Astrocyte (in vitro differentiated cells and primary cell): ENCODE results near the gene HMSD. TPM values are rescaled to one million over a fixed set of nuclear protein-coding genes. Genes with fewer than 3 reads are reported as not detected.
"Not testable (repeated sequence)": the region's sequence is repeated elsewhere in the genome, so short reads cannot be mapped to it uniquely, and the experiment has no call there.

Experiments
- DNase-seq: peaks from one replicate; pipeline ENCODE4 v3.0.0-alpha.2; 2010; ENCODE audit warnings: low read depth
- FAIRE-seq: peaks from 2 replicates; lab custom pipeline; 2011; peaks lifted over from hg19 to GRCh38; lab: Jason Lieb, UNC
- H2AFZ ChIP-seq: 2 replicates; pipeline ENCODE4 v1.6.0; 2012; ENCODE audit warnings: low read depth, low read length, inconsistent platforms
- H3K27ac ChIP-seq: 2 replicates; pipeline ENCODE4 v1.5.1; 2011; ENCODE audit warnings: low read depth, low read length, inconsistent platforms
- H3K27me3 ChIP-seq: 2 replicates; pipeline ENCODE4 v1.6.0; 2011; ENCODE audit warnings: low read length, inconsistent platforms; ENCODE audit not compliant: insufficient read depth
- H3K36me3 ChIP-seq: 2 replicates; pipeline ENCODE4 v1.5.1; 2011; ENCODE audit warnings: low read length, inconsistent platforms; ENCODE audit not compliant: insufficient read depth
- H3K4me1 ChIP-seq: 2 replicates; pipeline ENCODE4 v1.5.1; 2011; ENCODE audit warnings: low read length, inconsistent platforms; ENCODE audit not compliant: insufficient read depth
- H3K4me2 ChIP-seq: 2 replicates; pipeline ENCODE4 v1.6.0; 2012; ENCODE audit warnings: low read length, inconsistent platforms
- H3K4me3 ChIP-seq: 2 replicates; pipeline ENCODE4 v1.5.1; 2011; ENCODE audit warnings: low read depth, mild to moderate bottlenecking, low read length, inconsistent platforms; ENCODE audit not compliant: insufficient read depth
- H3K79me2 ChIP-seq: 2 replicates; pipeline ENCODE4 v1.6.0; 2012; ENCODE audit warnings: mild to moderate bottlenecking, low read length, inconsistent platforms; ENCODE audit not compliant: insufficient read depth
- H3K9ac ChIP-seq: 2 replicates; pipeline ENCODE4 v1.6.0; 2012; ENCODE audit warnings: mild to moderate bottlenecking, low read length, inconsistent platforms
- H3K9me3 ChIP-seq: 2 replicates; pipeline ENCODE4 v1.5.1; 2012; ENCODE audit warnings: low read depth, mild to moderate bottlenecking, low read length, inconsistent platforms; ENCODE audit not compliant: insufficient read depth
- H4K20me1 ChIP-seq: 2 replicates; pipeline ENCODE4 v1.6.0; 2012; ENCODE audit warnings: low read length, inconsistent platforms; ENCODE audit not compliant: insufficient read depth
- H3K27ac Mint-ChIP-seq: one replicate; pipeline ENCODE4 v1.8.0; 2021; ENCODE audit warnings: mild to moderate bottlenecking, mixed read lengths; ENCODE audit not compliant: unreplicated experiment
- H3K27me3 Mint-ChIP-seq: one replicate; pipeline ENCODE4 v1.8.0; 2021; ENCODE audit warnings: low read depth, mixed read lengths; ENCODE audit not compliant: unreplicated experiment
- H3K36me3 Mint-ChIP-seq: one replicate; pipeline ENCODE4 v1.8.0; 2021; ENCODE audit warnings: low read depth, mixed read lengths; ENCODE audit not compliant: unreplicated experiment
- H3K4me1 Mint-ChIP-seq: one replicate; pipeline ENCODE4 v1.8.0; 2021; ENCODE audit warnings: low read depth, mixed read lengths; ENCODE audit not compliant: unreplicated experiment
- H3K4me3 Mint-ChIP-seq: one replicate; pipeline ENCODE4 v1.8.0; 2021; ENCODE audit warnings: mild to moderate bottlenecking, moderate library complexity, mixed read lengths; ENCODE audit not compliant: unreplicated experiment
- H3K9me3 Mint-ChIP-seq: one replicate; pipeline ENCODE4 v1.8.0; 2021; ENCODE audit warnings: mild to moderate bottlenecking, mixed read lengths; ENCODE audit not compliant: unreplicated experiment
- CTCF ChIP-seq: IDR thresholded peaks from 2 replicates; pipeline ENCODE4 v1.5.1; 2011; ENCODE audit warnings: low read depth, mild to moderate bottlenecking, inconsistent platforms, low read length, moderate library complexity; ENCODE audit not compliant: insufficient read depth
- EZH2 ChIP-seq: IDR thresholded peaks from 2 replicates; pipeline ENCODE4 v1.6.1; 2012; ENCODE audit warnings: mild to moderate bottlenecking, low read length, inconsistent platforms; ENCODE audit not compliant: insufficient read depth
- total RNA-seq: library from RNA; stranded (reverse); gene quantifications from 2 replicates; pipeline ENCODE4 v1.2.1, GENCODE V29; 2021

The HMSD gene
- total RNA-seq, 1 donor from 2014 or later, result 1.0 TPM

GRCh38 chr18:63936932-63937393 is 12.1 kb upstream of the HMSD start:
- Mint-ChIP-seq H3K4me1 (no peaks in the 10 kb centered on the region), H3K27ac (no peak overlapping the region), H3K27me3 (peaks cover 2% of the 10 kb centered on the region), H3K4me3 (no peak overlapping the region), H3K36me3 (no peaks in the 10 kb centered on the region), H3K9me3 (peaks cover 5% of the 10 kb centered on the region)
- Histone ChIP-seq H4K20me1 (no peaks in the 10 kb centered on the region), H3K9ac (peak overlapping the region; percentile 70), H3K4me1 (no peaks in the 10 kb centered on the region), H3K4me3 (peak overlapping the region; percentile 60), H3K36me3 (no peaks in the 10 kb centered on the region), H3K27me3 (no peaks in the 10 kb centered on the region), H3K27ac (no peak overlapping the region), H3K4me2 (peak overlapping the region; percentile 98), H3K79me2 (no peaks in the 10 kb centered on the region), H2AFZ (peak overlapping the region; percentile 97), H3K9me3 (no peaks in the 10 kb centered on the region)
- FAIRE-seq (no peak), DNase-seq (no peak)
- no peak for TF ChIP-seq EZH2
- TF ChIP-seq CTCF, result no peak

DNA sequence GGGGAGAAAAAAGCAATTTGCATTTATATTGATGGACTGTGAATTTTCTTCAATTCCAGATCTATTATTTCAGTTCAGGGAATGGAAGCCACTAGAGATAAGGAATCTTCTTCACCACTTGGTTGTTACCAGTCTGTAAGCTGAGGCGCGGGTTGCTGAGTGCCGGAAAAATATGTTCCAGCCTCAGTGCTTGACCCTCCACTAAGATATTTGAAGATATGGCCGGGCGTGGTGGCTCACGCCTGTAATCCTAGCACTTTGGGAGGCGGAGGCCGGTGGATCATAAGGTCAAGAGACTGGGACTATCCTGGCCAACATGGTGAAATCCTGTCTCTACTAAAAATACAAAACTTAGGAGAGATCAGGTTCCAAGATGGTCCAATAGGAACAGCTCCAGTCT is 9.1 kb upstream of the HMSD start:
- H3K27ac ChIP-seq, result no peak overlapping the region
- Mint-ChIP-seq H3K27ac (no peak overlapping the region), H3K27me3 (peaks cover 9% of the 10 kb centered on the region), H3K36me3 (no peaks in the 10 kb centered on the region), H3K4me1 (no peaks in the 10 kb centered on the region), H3K4me3 (no peak overlapping the region), H3K9me3 (peaks cover 6% of the 10 kb centered on the region)
- H3K4me1 ChIP-seq, result no peaks in the 10 kb centered on the region
- H3K9ac ChIP-seq, result no peak overlapping the region
- FAIRE-seq (no peak), DNase-seq (no peak)
- peaks cover 5% of the 10 kb centered on the region for H3K27me3 ChIP-seq
- H3K4me2 ChIP-seq, result no peak overlapping the region
- H4K20me1 ChIP-seq, result no peaks in the 10 kb centered on the region
- H3K9me3 ChIP-seq, result no peaks in the 10 kb centered on the region
- H2AFZ ChIP-seq, result no peak overlapping the region
- H3K36me3 ChIP-seq, result no peaks in the 10 kb centered on the region
- H3K4me3 ChIP-seq, result no peak overlapping the region
- no peaks in the 10 kb centered on the region for H3K79me2 ChIP-seq
- no peak for TF ChIP-seq EZH2
- no peak for TF ChIP-seq CTCF

DNA sequence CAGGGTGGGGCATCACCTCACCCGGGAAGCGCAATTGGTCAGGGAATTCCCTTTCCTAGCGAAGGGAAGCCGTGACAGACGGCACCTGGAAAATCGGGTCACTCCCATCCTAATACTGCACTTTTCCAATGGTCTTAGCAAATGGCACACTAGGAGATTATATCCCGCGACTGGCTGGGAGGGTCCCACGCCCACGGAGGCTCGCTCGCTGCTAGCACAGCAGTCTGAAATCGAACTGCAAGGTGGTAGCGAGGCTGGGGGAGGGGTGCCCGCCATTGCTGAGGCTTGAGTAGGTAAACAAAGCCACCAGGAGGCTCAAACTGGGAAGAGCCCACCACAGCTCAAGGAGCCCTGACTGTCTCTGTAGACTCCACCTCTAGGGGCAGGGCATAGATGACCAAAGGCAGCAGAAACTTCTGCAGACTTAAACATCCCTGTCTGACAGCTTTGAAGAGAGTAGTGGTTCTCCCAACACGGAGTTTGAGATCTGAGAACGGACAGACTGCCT is 8.5 kb upstream of the HMSD start:
- H2AFZ ChIP-seq, H3K4me1 ChIP-seq, H3K27ac Mint-ChIP-seq, H3K4me1 Mint-ChIP-seq, DNase-seq, H3K79me2 ChIP-seq, H3K9ac ChIP-seq, H3K4me2 ChIP-seq, H3K4me3 Mint-ChIP-seq, H3K4me3 ChIP-seq, H3K27ac ChIP-seq, H4K20me1 ChIP-seq, H3K36me3 ChIP-seq, H3K27me3 Mint-ChIP-seq, H3K9me3 Mint-ChIP-seq, H3K27me3 ChIP-seq, FAIRE-seq, H3K9me3 ChIP-seq, H3K36me3 Mint-ChIP-seq: not testable (repeated sequence)
